H1 (cell line): Measurements from ENCODE around the gene SCN8A. TPM values are rescaled to one million over a fixed set of nuclear protein-coding genes. Genes with fewer than 3 reads are reported as not detected.

Source experiments
- CTCF ChIA-PET: fragments of 300-600 bp; sonication (Branson Sonifier 250); formaldehyde crosslinking; loops from one replicate; lab custom pipeline; 2021; ENCODE audit not compliant: partially characterized antibody; lab: Charles Lee
- POLR2A ChIA-PET: fragments of 300-600 bp; sonication (Branson Sonifier 250); formaldehyde crosslinking; loops from one replicate; lab custom pipeline; 2021; ENCODE audit warnings: inconsistent platforms; ENCODE audit not compliant: partially characterized antibody; lab: Charles Lee
- DNase-seq, 2 experiments: peaks; one replicate each; pipeline versions ENCODE4 v3.0.0 to v3.0.0-alpha.2; 2010 to 2022; ENCODE audit warnings: low spot score in 2 of 2, low read depth in 1 of 2, mixed read lengths in 1 of 2
- FAIRE-seq: peaks from 2 replicates; lab custom pipeline; 2011; peaks lifted over from hg19 to GRCh38; lab: Jason Lieb, UNC
- H2AFZ ChIP-seq: 2 replicates; pipeline ENCODE4 v1.8.1; 2012; ENCODE audit warnings: low read length, inconsistent platforms
- H2AK5ac ChIP-seq: 2 replicates; pipeline ENCODE4 v1.6.1; 2013; ENCODE audit warnings: low read depth, low read length
- H2BK120ac ChIP-seq: replicated peaks from 2 replicates; pipeline ENCODE3; 2013; ENCODE audit warnings: low read depth, low read length, inconsistent platforms
- H2BK12ac ChIP-seq: 2 replicates; pipeline ENCODE4 v1.6.1; 2013; ENCODE audit warnings: low read depth, low read length
- H2BK15ac ChIP-seq: 2 replicates; pipeline ENCODE4 v1.6.1; 2013; ENCODE audit warnings: low read length
- H2BK20ac ChIP-seq: 2 replicates; pipeline ENCODE4 v1.6.1; 2013; ENCODE audit warnings: low read length
- H2BK5ac ChIP-seq: 2 replicates; pipeline ENCODE4 v1.6.1; 2013; ENCODE audit warnings: low read depth, low read length
- H3K14ac ChIP-seq: 2 replicates; pipeline ENCODE4 v1.6.1; 2013; ENCODE audit warnings: inconsistent platforms; ENCODE audit not compliant: insufficient read length
- H3K18ac ChIP-seq: 2 replicates; pipeline ENCODE4 v1.6.1; 2013; ENCODE audit warnings: low read length; ENCODE audit errors: extremely low read depth
- H3K23ac ChIP-seq: 2 replicates; pipeline ENCODE4 v1.6.1; 2013; ENCODE audit warnings: inconsistent platforms; ENCODE audit not compliant: insufficient read length
- H3K23me2 ChIP-seq: 2 replicates; pipeline ENCODE4 v1.6.1; 2013; ENCODE audit warnings: low read depth, low read length
- H3K27ac ChIP-seq: 2 replicates; pipeline ENCODE4 v1.6.1; 2011; ENCODE audit warnings: low read depth, low read length, inconsistent platforms
- H3K27me3 ChIP-seq, 4 experiments: replicated peaks in 1 of 4; 1 replicate in 1 of 4; 2 replicates in 3 of 4; pipeline versions ENCODE4 v1.6.1 to v1.8.1; 2011 to 2013; ENCODE audit warnings: low read length in 3 of 4, mild to moderate bottlenecking in 3 of 4, inconsistent platforms in 2 of 4, mixed read lengths in 2 of 4, moderate library complexity in 1 of 4; ENCODE audit not compliant: control insufficient read depth in 3 of 4, insufficient read depth in 3 of 4; ENCODE audit errors: extremely low read depth in 1 of 4
- H3K36me3 ChIP-seq, 4 experiments: 2 replicates each; pipeline versions ENCODE4 v1.6.1 to v1.8.1; 2011 to 2013; ENCODE audit warnings: mild to moderate bottlenecking in 4 of 4, low read length in 3 of 4, moderate library complexity in 2 of 4, control low read depth in 1 of 4, inconsistent platforms in 1 of 4; ENCODE audit not compliant: insufficient read depth in 4 of 4, control insufficient read depth in 2 of 4
- H3K4ac ChIP-seq: replicated peaks from 2 replicates; pipeline ENCODE3; 2013; ENCODE audit warnings: low read length, low read depth, mixed read lengths, inconsistent platforms; ENCODE audit not compliant: insufficient read length
- H3K4me1 ChIP-seq, 4 experiments: replicated peaks in 1 of 4; 1 replicate in 1 of 4; 2 replicates in 3 of 4; pipeline versions ENCODE4 v1.6.1 to v1.8.1; 2011 to 2013; ENCODE audit warnings: low read length in 3 of 4, inconsistent platforms in 2 of 4, mixed read lengths in 1 of 4; ENCODE audit not compliant: insufficient read depth in 4 of 4, control insufficient read depth in 3 of 4
- H3K4me2 ChIP-seq, 2 experiments: 2 replicates each; pipeline versions ENCODE4 v1.6.1 to v1.8.1; 2011 to 2013; ENCODE audit warnings: low read depth in 2 of 2, low read length in 2 of 2, control low read depth in 1 of 2, inconsistent platforms in 1 of 2, mild to moderate bottlenecking in 1 of 2; ENCODE audit not compliant: insufficient read depth in 1 of 2
- H3K4me3 ChIP-seq, 4 experiments: fragments of 200-600, 300-600 bp in 1 of 4; sonication (generic), shearing (Covaris generic), sonication (Bioruptor Twin) in 1 of 4; 2 replicates each; pipeline versions ENCODE4 v1.5.1 to v1.8.1; 2011 to 2016; ENCODE audit warnings: low read length in 4 of 4, low read depth in 3 of 4, control low read depth in 2 of 4, inconsistent platforms in 2 of 4, mild to moderate bottlenecking in 2 of 4, mixed read lengths in 1 of 4, moderate library complexity in 1 of 4; ENCODE audit not compliant: insufficient read depth in 2 of 4; ENCODE audit errors: extremely low read depth in 1 of 4
- H3K56ac ChIP-seq: replicated peaks from 2 replicates; pipeline ENCODE3; 2013; ENCODE audit warnings: low read depth, mild to moderate bottlenecking, mixed read lengths, low read length, inconsistent platforms; ENCODE audit not compliant: insufficient read length
- H3K79me1 ChIP-seq: 2 replicates; pipeline ENCODE4 v1.6.1; 2013; ENCODE audit warnings: low read depth, low read length, control low read depth
- H3K79me2 ChIP-seq, 2 experiments: 2 replicates each; pipeline versions ENCODE4 v1.6.1 to v1.8.1; 2012 to 2013; ENCODE audit warnings: low read length in 2 of 2, mild to moderate bottlenecking in 2 of 2, inconsistent platforms in 1 of 2; ENCODE audit not compliant: insufficient read depth in 2 of 2, control insufficient read depth in 1 of 2
- H3K9ac ChIP-seq, 4 experiments: replicated peaks in 1 of 4; 1 replicate in 1 of 4; 2 replicates in 3 of 4; pipeline versions ENCODE4 v1.6.1 to v1.8.1; 2011 to 2013; ENCODE audit warnings: low read depth in 3 of 4, low read length in 3 of 4, control low read depth in 2 of 4, mild to moderate bottlenecking in 2 of 4, moderate library complexity in 2 of 4, inconsistent platforms in 1 of 4; ENCODE audit errors: extremely low read depth in 1 of 4
- H3K9me3 ChIP-seq, 2 experiments: 2 replicates each; pipeline versions ENCODE4 v1.6.1 to v1.8.1; 2012 to 2013; ENCODE audit warnings: mild to moderate bottlenecking in 2 of 2, moderate library complexity in 2 of 2, control low read depth in 1 of 2, inconsistent platforms in 1 of 2, low read depth in 1 of 2, low read length in 1 of 2, mixed read lengths in 1 of 2; ENCODE audit not compliant: insufficient read depth in 2 of 2
- H4K20me1 ChIP-seq, 2 experiments: replicated peaks in 1 of 2; 2 replicates each; pipeline versions ENCODE3 to v1.8.1; 2011 to 2013; ENCODE audit warnings: inconsistent platforms in 2 of 2, low read length in 2 of 2, mild to moderate bottlenecking in 1 of 2; ENCODE audit not compliant: insufficient read depth in 2 of 2, control insufficient read depth in 1 of 2
- H4K5ac ChIP-seq: 2 replicates; pipeline ENCODE4 v1.6.1; 2013; ENCODE audit warnings: low read length, low read depth, mixed read lengths, inconsistent platforms; ENCODE audit not compliant: insufficient read length
- H4K8ac ChIP-seq: 2 replicates; pipeline ENCODE4 v1.8.0; 2013; ENCODE audit warnings: mild to moderate bottlenecking, moderate library complexity, low read length, inconsistent platforms; ENCODE audit not compliant: insufficient read depth; ENCODE audit errors: extremely low read depth
- H4K91ac ChIP-seq: replicated peaks from 2 replicates; pipeline ENCODE3; 2013; ENCODE audit warnings: low read length, mixed read lengths, inconsistent platforms; ENCODE audit not compliant: insufficient read length
- KDM4A ChIP-seq: IDR thresholded peaks from one replicate; pipeline ENCODE4 v1.7.1; 2012; ENCODE audit warnings: low read depth, mild to moderate bottlenecking, moderate library complexity, low read length, inconsistent platforms; ENCODE audit not compliant: severe bottlenecking
- USF2 ChIP-seq: IDR thresholded peaks from 2 replicates; pipeline ENCODE4 v1.6.1; 2011; ENCODE audit warnings: low read length, improper control_type of control experiment
- WGBS, 2 experiments: shearing (Covaris generic) in 1 of 2; methylation state at CpG; one replicate each; pipeline versions ENCODE4 v1.1.6 to v1.1.7; 2013 to 2015; ENCODE audit warnings: low lambda C conversion rate in 2 of 2, mixed read lengths in 2 of 2, inconsistent platforms in 1 of 2, low coverage in 1 of 2, missing lambda C conversion rate in 1 of 2; ENCODE audit not compliant: insufficient replicate concordance in 2 of 2, insufficient coverage in 1 of 2, insufficient read length in 1 of 2; ENCODE audit errors: extremely low coverage in 1 of 2, missing lambda C conversion rate in 1 of 2; 5-methylcytosine and 5-hydroxymethylcytosine counted together
- polyA plus RNA-seq, 7 experiments: library from polyadenylated mRNA; depleted of rRNA in 3 of 7; stranded (reverse) in 5 of 7; unstranded in 2 of 7; fragments of >200 nt in 5 of 7; fragments of 200-250 nt in 2 of 7; gene quantifications; 1 replicate in 5 of 7; 2 replicates in 1 of 7; 4 replicates in 1 of 7; pipeline versions ENCODE4 v1.2.1 to v1.2.3, GENCODE V29; 2011 to 2013; ENCODE audit warnings: missing spikeins in 2 of 7, mixed read lengths in 2 of 7
- total RNA-seq: library from RNA; stranded (reverse); fragmentation: NEBNext Ultra II Directional; extraction: Animal tissue kit (Norgen Biotek cat#: 25700); gene quantifications from 2 replicates; pipeline ENCODE4 v1.2.1, GENCODE V29; 2021

SCN8A gene
- total and polyA plus RNA-seq, 2 of the 8 experiments (the other 6 are each of a cell fraction or from before 2014, with no cell fraction given), result 6.3 to 10.7 TPM

- H4K91ac ChIP-seq, result peak within 1 kb of the TSS; percentile 30
- peak; percentile 33 for TF ChIP-seq KDM4A
- no peak for TF ChIP-seq USF2
- TF ChIP-seq, all 59 proteins: peak for 1
- peaks cover 3% of the 10 kb centered on the region; the same call in 1 of the 2 replicates for H3K79me1 ChIP-seq
- H3K4me1 ChIP-seq, result peaks cover 12 to 30% (median 21%) of the 10 kb centered on the region in 4 experiments
- peaks cover 18% of the 10 kb centered on the region; the same call in 1 of the 2 replicates for H3K23me2 ChIP-seq
- FAIRE-seq (no peak), DNase-seq (peak in 1 of 2 experiments; percentile 66)
- peak within 1 kb of the TSS; percentile 84 to 97 for H3K4me2 ChIP-seq
- peak within 1 kb of the TSS; percentile 38 for H3K4ac ChIP-seq
- peaks cover 0 to 4% of the 10 kb centered on the region in 2 experiments; a peak in 2 of 4 replicates for H3K79me2 ChIP-seq
- peaks cover 2 to 14% of the 10 kb centered on the region in 2 experiments for H4K20me1 ChIP-seq
- H3K56ac ChIP-seq, result no peak within 1 kb of the TSS
- no peak within 1 kb of the TSS for H2AFZ ChIP-seq
- no peak within 1 kb of the TSS for H3K27ac ChIP-seq
- H3K4me3 ChIP-seq, result peak within 1 kb of the TSS; percentile 61 to 91 (median 76)
- POLR2A ChIA-PET, result interaction anchor here (3.0 to 11.0 kb wide), 2 partner anchors 12 to 18 kb away, joined by 14 to 107 read pairs; no protein-coding TSS in a partner anchor
- WGBS, 2 experiments, result no CpG with 5 or more reads among the region's 51 CpGs
- H3K14ac ChIP-seq, result no peak within 1 kb of the TSS
- H2BK20ac ChIP-seq, result no peak within 1 kb of the TSS
- peaks cover 6 to 42% (median 37%) of the 10 kb centered on the region in 4 experiments for H3K27me3 ChIP-seq
- H3K23ac ChIP-seq, result no peak within 1 kb of the TSS
- H4K8ac ChIP-seq, result peak within 1 kb of the TSS; percentile 51; the same call in 1 of the 2 replicates
- no peak within 1 kb of the TSS for H2BK15ac ChIP-seq
- CTCF ChIA-PET, result interaction anchor here (5.0 kb wide), 1 partner anchor 15 kb away, joined by 31 read pairs; no protein-coding TSS in a partner anchor
- no peak within 1 kb of the TSS; the same call in 1 of the 2 replicates for H2BK12ac ChIP-seq
- H3K18ac ChIP-seq, result peak within 1 kb of the TSS; percentile 48; the same call in 1 of the 2 replicates
- peak within 1 kb of the TSS; percentile 43 for H4K5ac ChIP-seq
- peak within 1 kb of the TSS in 1 of 4 experiments; percentile 13; a peak in 2 of 7 replicates for H3K9ac ChIP-seq
- no peak within 1 kb of the TSS for H2AK5ac ChIP-seq
- no peaks in the 10 kb centered on the region for H3K9me3 ChIP-seq
- H3K36me3 ChIP-seq, result no peaks in the 10 kb centered on the region
- peak within 1 kb of the TSS; percentile 60; the same call in 1 of the 2 replicates for H2BK5ac ChIP-seq
- H2BK120ac ChIP-seq, result no peak within 1 kb of the TSS
Measured at GRCh38 chr12:51848326-51848727, 257.3 kb downstream of the SCN8A start, which contains the start of gene FIGNL2. FIGNL2 (minus strand) TSS chr12:51848718; CDS start chr12:51822413, 26,305 bp downstream.
